C4-2B (cell line): ENCODE data around the gene MOBP.

Experiments
- ZFX ChIP-seq: fragments of 450-650 bp; IDR thresholded peaks from 2 replicates; pipeline ENCODE4 v1.6.1; 2017
- TF ChIP-seq, protein P1 (sequence below): fragments of 450-650 bp; conservative IDR thresholded peaks from 2 replicates; pipeline ENCODE4 v1.5.1; 2017; ENCODE audit warnings: mild to moderate bottlenecking

GRCh38 chr3:39466988-39467387 is 492 bp upstream of the MOBP start:
- TF ChIP-seq, protein P1, sequence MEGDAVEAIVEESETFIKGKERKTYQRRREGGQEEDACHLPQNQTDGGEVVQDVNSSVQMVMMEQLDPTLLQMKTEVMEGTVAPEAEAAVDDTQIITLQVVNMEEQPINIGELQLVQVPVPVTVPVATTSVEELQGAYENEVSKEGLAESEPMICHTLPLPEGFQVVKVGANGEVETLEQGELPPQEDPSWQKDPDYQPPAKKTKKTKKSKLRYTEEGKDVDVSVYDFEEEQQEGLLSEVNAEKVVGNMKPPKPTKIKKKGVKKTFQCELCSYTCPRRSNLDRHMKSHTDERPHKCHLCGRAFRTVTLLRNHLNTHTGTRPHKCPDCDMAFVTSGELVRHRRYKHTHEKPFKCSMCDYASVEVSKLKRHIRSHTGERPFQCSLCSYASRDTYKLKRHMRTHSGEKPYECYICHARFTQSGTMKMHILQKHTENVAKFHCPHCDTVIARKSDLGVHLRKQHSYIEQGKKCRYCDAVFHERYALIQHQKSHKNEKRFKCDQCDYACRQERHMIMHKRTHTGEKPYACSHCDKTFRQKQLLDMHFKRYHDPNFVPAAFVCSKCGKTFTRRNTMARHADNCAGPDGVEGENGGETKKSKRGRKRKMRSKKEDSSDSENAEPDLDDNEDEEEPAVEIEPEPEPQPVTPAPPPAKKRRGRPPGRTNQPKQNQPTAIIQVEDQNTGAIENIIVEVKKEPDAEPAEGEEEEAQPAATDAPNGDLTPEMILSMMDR = no peak
- no peak for TF ChIP-seq ZFX
